ENCODE measurements around the gene DNAH10. TPM values are rescaled to one million over a fixed set of nuclear protein-coding genes. Genes with fewer than 3 reads are reported as not detected.

The DNAH10 gene
- total and polyA plus RNA-seq, 9 donors: 0.05 to 20.2 (median 0.72) TPM

- no peak for DNase-seq
- intact Hi-C loops (cut with DNase I): no loop called here
These were observed 2.0 kb downstream of the DNAH10 start for GRCh38 chr12:123764109-123764508.

GRCh38 chr12:123765504-123766035 is 3.5 kb downstream of the DNAH10 start:
- H3K36me3 ChIP-seq: no peaks in the 10 kb centered on the region
- 80 to 84% (median 81%) methylated on average over 2 of the region's 2 CpGs for WGBS, 3 donors
- intact Hi-C loops (cut with DNase I): no loop called here
- no peaks in the 10 kb centered on the region for H3K9me3 ChIP-seq
- no peak for DNase-seq
- no peak for TF ChIP-seq POLR2A (IDR thresholded peaks at IDR 0.05)
- TF ChIP-seq CTCF (IDR thresholded peaks at IDR 0.05): no peak
- no peak for TF ChIP-seq EP300 (IDR thresholded peaks at IDR 0.05)
- no peaks in the 10 kb centered on the region for H3K27me3 ChIP-seq
- H3K27ac ChIP-seq: no peak overlapping the region
- H3K4me1 ChIP-seq (ENCODE audit: insufficient read depth): no peaks in the 10 kb centered on the region
- no peak overlapping the region for H3K4me3 ChIP-seq

More at GRCh38 chr12:123764109-123764508, 2.0 kb downstream of the DNAH10 start:
- H3K27me3 ChIP-seq: no peaks in the 10 kb centered on the region
- no peaks in the 10 kb centered on the region for H3K9me3 ChIP-seq
- no peak for TF ChIP-seq EP300 (IDR thresholded peaks at IDR 0.05)
- TF ChIP-seq CTCF (IDR thresholded peaks at IDR 0.05): no peak
- TF ChIP-seq POLR2A (IDR thresholded peaks at IDR 0.05): no peak
- no peaks in the 10 kb centered on the region for H3K36me3 ChIP-seq
- no peak overlapping the region for H3K4me3 ChIP-seq
- no peaks in the 10 kb centered on the region for H3K4me1 ChIP-seq (ENCODE audit: insufficient read depth)
- 71 to 82% (median 72%) methylated on average over 12 of the region's 12 CpGs for WGBS, 3 donors
- no peak overlapping the region for H3K27ac ChIP-seq

- 77 to 85% (median 80%) methylated on average over 9 of the region's 9 CpGs for WGBS, 3 donors
These were observed 5.5 kb downstream of the DNAH10 start for GRCh38 chr12:123767613-123768012.

GRCh38 chr12:123771261-123771660 is 9.2 kb downstream of the DNAH10 start:
- H3K27ac ChIP-seq: no peak overlapping the region
- TF ChIP-seq CTCF (IDR thresholded peaks at IDR 0.05): no peak
- TF ChIP-seq EP300 (IDR thresholded peaks at IDR 0.05): no peak
- no peak for TF ChIP-seq POLR2A (IDR thresholded peaks at IDR 0.05)
- DNase-seq: no peak
- no peaks in the 10 kb centered on the region for H3K4me1 ChIP-seq (ENCODE audit: insufficient read depth)
- no peak overlapping the region for H3K4me3 ChIP-seq
- H3K9me3 ChIP-seq: no peaks in the 10 kb centered on the region
- H3K36me3 ChIP-seq: no peaks in the 10 kb centered on the region
- 72 to 82% (median 79%) methylated on average over 7 of the region's 7 CpGs for WGBS, 3 donors
- intact Hi-C loops (cut with DNase I): no loop called here
- H3K27me3 ChIP-seq: no peaks in the 10 kb centered on the region

More at GRCh38 chr12:123767613-123768012, 5.5 kb downstream of the DNAH10 start:
- Histone ChIP-seq H3K4me3 (no peak overlapping the region), H3K36me3 (no peaks in the 10 kb centered on the region), H3K4me1 (ENCODE audit: insufficient read depth) (no peaks in the 10 kb centered on the region), H3K9me3 (no peaks in the 10 kb centered on the region), H3K27me3 (no peaks in the 10 kb centered on the region), H3K27ac (no peak overlapping the region)
- DNase-seq: no peak
- intact Hi-C loops (cut with DNase I): no loop called here
- TF ChIP-seq POLR2A (IDR thresholded peaks at IDR 0.05) (no peak), CTCF (IDR thresholded peaks at IDR 0.05) (no peak), EP300 (IDR thresholded peaks at IDR 0.05) (no peak)
